Activated naive CD8-positive, alpha-beta T cell (primary cell): ENCODE results near the gene TMSB10.
A peak's percentile ranks its signal among the peaks of the same experiment; 100 is the strongest.
"Not testable (repeated sequence)": the region's sequence is repeated elsewhere in the genome, so short reads cannot be mapped to it uniquely, and the experiment has no call there.

Experiments
- H3K27ac Mint-ChIP-seq: one replicate; pipeline ENCODE4 v1.8.0; 2021; ENCODE audit warnings: mixed read lengths
- H3K27me3 Mint-ChIP-seq: one replicate; pipeline ENCODE4 v1.8.0; 2021; ENCODE audit warnings: mixed read lengths
- H3K36me3 Mint-ChIP-seq: one replicate; pipeline ENCODE4 v1.8.0; 2021; ENCODE audit warnings: mixed read lengths
- H3K4me1 Mint-ChIP-seq: one replicate; pipeline ENCODE4 v1.8.0; 2021; ENCODE audit warnings: low read depth, mixed read lengths
- H3K4me3 Mint-ChIP-seq: one replicate; pipeline ENCODE4 v1.8.0; 2021; ENCODE audit warnings: mild to moderate bottlenecking, mixed read lengths
- H3K9me3 Mint-ChIP-seq: one replicate; pipeline ENCODE4 v1.8.0; 2021; ENCODE audit warnings: low read depth, mixed read lengths

Gene TMSB10

GRCh38 chr2:84905181-84906107, at the start of gene TMSB10:
Gene TMSB10, plus strand, starts transcription at chr2:84905656.
- Mint-ChIP-seq H3K9me3 (peaks cover 11% of the 10 kb centered on the region), H3K4me1 (peaks cover 61% of the 10 kb centered on the region), H3K4me3 (peak within 1 kb of the TSS; percentile 96), H3K27me3 (no peaks in the 10 kb centered on the region), H3K36me3 (peaks cover 15% of the 10 kb centered on the region), H3K27ac (peak within 1 kb of the TSS; percentile 94)

- Mint-ChIP-seq H3K4me1 (peaks cover 94% of the 10 kb centered on the region), H3K4me3 (peak overlapping the region; percentile 84), H3K27ac (peak overlapping the region; percentile 98), H3K36me3 (peaks cover 28% of the 10 kb centered on the region), H3K9me3 (peaks cover 12% of the 10 kb centered on the region), H3K27me3 (no peaks in the 10 kb centered on the region)
Measured at GRCh38 chr2:84855731-84856130, 49.7 kb upstream of the TMSB10 start.

GRCh38 chr2:84856787-84857186, 48.7 kb upstream of the TMSB10 start:
- H3K4me3 Mint-ChIP-seq: peak overlapping the region; percentile 84
- H3K36me3 Mint-ChIP-seq: peaks cover 23% of the 10 kb centered on the region
- H3K9me3 Mint-ChIP-seq: peaks cover 8% of the 10 kb centered on the region
- H3K4me1 Mint-ChIP-seq: peaks cover 93% of the 10 kb centered on the region
- no peaks in the 10 kb centered on the region for H3K27me3 Mint-ChIP-seq
- peak overlapping the region; percentile 98 for H3K27ac Mint-ChIP-seq

- Mint-ChIP-seq H3K9me3 (peaks cover 8% of the 10 kb centered on the region), H3K27ac (peak overlapping the region; percentile 98), H3K36me3 (peaks cover 17% of the 10 kb centered on the region), H3K4me3 (peak overlapping the region; percentile 84), H3K27me3 (no peaks in the 10 kb centered on the region), H3K4me1 (peaks cover 93% of the 10 kb centered on the region)
Measured at GRCh38 chr2:84857566-84857965, 47.9 kb upstream of the TMSB10 start.

- peak overlapping the region; percentile 98 for H3K27ac Mint-ChIP-seq
- H3K4me3 Mint-ChIP-seq: peak overlapping the region; percentile 76
- H3K4me1 Mint-ChIP-seq: peaks cover 92% of the 10 kb centered on the region
- H3K36me3 Mint-ChIP-seq: peaks cover 12% of the 10 kb centered on the region
- no peaks in the 10 kb centered on the region for H3K27me3 Mint-ChIP-seq
- H3K9me3 Mint-ChIP-seq: peaks cover 5% of the 10 kb centered on the region
Measured at GRCh38 chr2:84858123-84858522, 47.3 kb upstream of the TMSB10 start.

GRCh38 chr2:84858937-84859336, 46.5 kb upstream of the TMSB10 start:
- Mint-ChIP-seq H3K36me3 (peaks cover 9% of the 10 kb centered on the region), H3K4me1 (peaks cover 94% of the 10 kb centered on the region), H3K4me3 (peak overlapping the region; percentile 76), H3K27me3 (no peaks in the 10 kb centered on the region), H3K9me3 (peaks cover 3% of the 10 kb centered on the region), H3K27ac (peak overlapping the region; percentile 98)

GRCh38 chr2:84861539-84861938, 43.9 kb upstream of the TMSB10 start:
- no peaks in the 10 kb centered on the region for H3K27me3 Mint-ChIP-seq
- peaks cover 94% of the 10 kb centered on the region for H3K4me1 Mint-ChIP-seq
- peaks cover 8% of the 10 kb centered on the region for H3K36me3 Mint-ChIP-seq
- peak overlapping the region; percentile 93 for H3K27ac Mint-ChIP-seq
- H3K9me3 Mint-ChIP-seq: peaks cover 3% of the 10 kb centered on the region
- peak overlapping the region; percentile 65 for H3K4me3 Mint-ChIP-seq

- Mint-ChIP-seq H3K36me3 (peaks cover 6% of the 10 kb centered on the region), H3K27me3 (no peaks in the 10 kb centered on the region), H3K4me3 (peak overlapping the region; percentile 65), H3K4me1 (peaks cover 94% of the 10 kb centered on the region), H3K27ac (peak overlapping the region; percentile 93), H3K9me3 (no peaks in the 10 kb centered on the region)
Measured at GRCh38 chr2:84862006-84862405, 43.5 kb upstream of the TMSB10 start.

- Mint-ChIP-seq H3K27me3 (no peaks in the 10 kb centered on the region), H3K4me1 (peaks cover 90% of the 10 kb centered on the region), H3K27ac (peak overlapping the region; percentile 97), H3K4me3 (peak overlapping the region; percentile 70), H3K36me3 (peaks cover 6% of the 10 kb centered on the region), H3K9me3 (no peaks in the 10 kb centered on the region)
Measured at GRCh38 chr2:84865181-84865783, 40.2 kb upstream of the TMSB10 start.

- Mint-ChIP-seq H3K4me1 (peaks cover 91% of the 10 kb centered on the region), H3K27me3 (no peaks in the 10 kb centered on the region), H3K9me3 (no peaks in the 10 kb centered on the region), H3K27ac (peak overlapping the region; percentile 97), H3K36me3 (peaks cover 10% of the 10 kb centered on the region), H3K4me3 (no peak overlapping the region)
Measured at GRCh38 chr2:84866122-84866521, 39.3 kb upstream of the TMSB10 start.

- H3K4me1 Mint-ChIP-seq: peaks cover 84% of the 10 kb centered on the region
- peaks cover 10% of the 10 kb centered on the region for H3K36me3 Mint-ChIP-seq
- not testable (repeated sequence) for H3K4me3 Mint-ChIP-seq, H3K27me3 Mint-ChIP-seq, H3K9me3 Mint-ChIP-seq
- H3K27ac Mint-ChIP-seq: peak overlapping the region; percentile 97
Measured at GRCh38 chr2:84868327-84868726, 37.1 kb upstream of the TMSB10 start.

GRCh38 chr2:84870306-84870705, 35.1 kb upstream of the TMSB10 start:
- Mint-ChIP-seq H3K36me3 (peaks cover 17% of the 10 kb centered on the region), H3K27ac (peak overlapping the region; percentile 96), H3K4me1 (peaks cover 86% of the 10 kb centered on the region), H3K9me3 (no peaks in the 10 kb centered on the region), H3K27me3 (no peaks in the 10 kb centered on the region), H3K4me3 (peak overlapping the region; percentile 78)

GRCh38 chr2:84872691-84873090, 32.8 kb upstream of the TMSB10 start:
- Mint-ChIP-seq H3K36me3 (peaks cover 20% of the 10 kb centered on the region), H3K4me1 (peaks cover 86% of the 10 kb centered on the region), H3K27ac (peak overlapping the region; percentile 96)
- not testable (repeated sequence) for H3K27me3 Mint-ChIP-seq, H3K4me3 Mint-ChIP-seq, H3K9me3 Mint-ChIP-seq

- peak overlapping the region; percentile 44 for H3K4me3 Mint-ChIP-seq
- no peaks in the 10 kb centered on the region for H3K9me3 Mint-ChIP-seq
- H3K27me3 Mint-ChIP-seq: no peaks in the 10 kb centered on the region
- H3K4me1 Mint-ChIP-seq: peaks cover 88% of the 10 kb centered on the region
- peak overlapping the region; percentile 95 for H3K27ac Mint-ChIP-seq
- peaks cover 19% of the 10 kb centered on the region for H3K36me3 Mint-ChIP-seq
Measured at GRCh38 chr2:84873350-84873749, 32.1 kb upstream of the TMSB10 start.
